Measurements from ENCODE around the gene CRISPLD2.
A peak's percentile ranks its signal among the peaks of the same experiment; 100 is the strongest.

The CRISPLD2 gene

GRCh38 chr16:84821728-84822689, 2.2 kb downstream of the CRISPLD2 start:
- TF ChIP-seq GATA3 (IDR thresholded peaks at IDR 0.05; ENCODE audit: low read depth, low read length) = no peak
- TF ChIP-seq GATA2 (IDR thresholded peaks at IDR 0.05; ENCODE audit: low read depth, low read length) = no peak

DNA sequence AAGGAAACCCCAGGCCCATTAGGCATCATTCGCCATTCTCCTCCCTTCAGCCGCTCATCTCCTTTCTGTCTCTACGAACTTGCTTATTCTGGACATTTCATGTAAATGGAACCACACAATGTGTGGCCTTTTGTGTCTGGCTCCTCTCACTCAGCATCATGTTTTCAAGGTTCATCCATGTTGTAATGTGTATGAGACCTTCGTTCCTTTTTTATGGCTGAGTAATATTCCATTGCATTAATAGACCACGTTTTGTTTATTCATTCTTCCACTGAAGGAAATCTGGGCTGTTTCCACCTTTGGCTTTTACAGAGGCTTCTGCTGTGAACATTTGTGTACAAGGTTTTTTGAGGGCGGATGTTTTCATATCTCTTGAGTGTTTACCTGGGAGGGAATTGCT, 3.2 kb downstream of the CRISPLD2 start:
- TF ChIP-seq GATA2 (IDR thresholded peaks at IDR 0.05; ENCODE audit: low read depth, low read length) (no peak), GATA3 (IDR thresholded peaks at IDR 0.05; ENCODE audit: low read depth, low read length) (no peak)

DNA sequence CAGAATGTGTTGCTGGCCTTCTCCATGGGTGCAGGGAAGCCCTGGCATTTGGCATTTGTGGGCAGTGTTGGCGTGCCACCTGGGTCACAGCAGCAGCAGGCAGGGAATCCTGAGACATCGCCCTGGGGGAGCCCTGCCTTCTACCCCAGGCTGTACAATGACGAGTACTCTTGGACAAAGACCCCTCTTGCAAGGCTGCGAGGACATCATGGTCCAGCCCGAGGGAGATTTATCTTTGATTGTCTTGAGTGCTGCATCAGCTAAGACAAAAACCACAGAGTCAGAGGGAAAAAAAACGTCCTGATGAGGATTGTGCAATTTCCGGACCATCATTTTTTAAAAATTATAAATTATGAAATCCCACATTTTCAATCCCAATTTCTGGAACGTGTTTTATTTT, 3.7 kb downstream of the CRISPLD2 start:
- no peak for TF ChIP-seq GATA3 (IDR thresholded peaks at IDR 0.05; ENCODE audit: low read depth, low read length)
- TF ChIP-seq GATA2 (IDR thresholded peaks at IDR 0.05; ENCODE audit: low read depth, low read length) = no peak

GRCh38 chr16:84823926-84824325, 4.1 kb downstream of the CRISPLD2 start:
- TF ChIP-seq GATA3 (IDR thresholded peaks at IDR 0.05; ENCODE audit: low read depth, low read length) (no peak), GATA2 (IDR thresholded peaks at IDR 0.05; ENCODE audit: low read depth, low read length) (no peak)

- TF ChIP-seq GATA3 (IDR thresholded peaks at IDR 0.05; ENCODE audit: low read depth, low read length) = no peak
- no peak for TF ChIP-seq GATA2 (IDR thresholded peaks at IDR 0.05; ENCODE audit: low read depth, low read length)
Observed at GRCh38 chr16:84825896-84826557, 6.2 kb downstream of the CRISPLD2 start.

- TF ChIP-seq GATA2 (IDR thresholded peaks at IDR 0.05; ENCODE audit: low read depth, low read length) (0 out of 2 replicates have a peak, but pooled peaks have one; percentile 21), GATA3 (IDR thresholded peaks at IDR 0.05; ENCODE audit: low read depth, low read length) (no peak)
Observed at GRCh38 chr16:84826558-84826941, 6.8 kb downstream of the CRISPLD2 start.

- TF ChIP-seq GATA2 (IDR thresholded peaks at IDR 0.05; ENCODE audit: low read depth, low read length) (no peak), GATA3 (IDR thresholded peaks at IDR 0.05; ENCODE audit: low read depth, low read length) (no peak)
Observed at GRCh38 chr16:84827131-84827574, 7.4 kb downstream of the CRISPLD2 start.

- TF ChIP-seq GATA2 (IDR thresholded peaks at IDR 0.05; ENCODE audit: low read depth, low read length) (no peak), GATA3 (IDR thresholded peaks at IDR 0.05; ENCODE audit: low read depth, low read length) (no peak)
Observed at GRCh38 chr16:84827897-84828296, 8.1 kb downstream of the CRISPLD2 start.

DNA sequence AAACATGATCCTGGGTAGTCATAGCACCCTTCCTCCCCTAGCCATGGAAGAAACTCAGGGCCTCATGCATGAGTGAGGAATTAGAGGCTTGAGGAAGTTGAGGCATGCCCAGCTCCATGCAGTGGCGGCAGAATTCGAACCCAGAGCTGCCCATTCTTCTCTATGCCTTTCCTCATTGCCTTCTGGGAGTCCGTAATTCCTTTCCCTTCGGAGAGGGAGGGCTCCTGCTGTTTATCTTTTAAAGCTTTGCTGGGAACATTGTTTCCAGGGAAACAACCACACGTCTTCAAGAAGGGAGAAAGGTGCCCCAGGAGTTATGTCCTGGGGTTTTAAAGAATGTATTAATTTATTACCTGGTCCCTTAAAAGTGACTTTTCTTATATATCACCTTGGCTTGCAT, 8.5 kb downstream of the CRISPLD2 start:
- TF ChIP-seq GATA3 (IDR thresholded peaks at IDR 0.05; ENCODE audit: low read depth, low read length) (no peak), GATA2 (IDR thresholded peaks at IDR 0.05; ENCODE audit: low read depth, low read length) (no peak)

- no peak for TF ChIP-seq GATA3 (IDR thresholded peaks at IDR 0.05; ENCODE audit: low read depth, low read length)
- TF ChIP-seq GATA2 (IDR thresholded peaks at IDR 0.05; ENCODE audit: low read depth, low read length) = no peak
Observed at GRCh38 chr16:84829168-84829965, 9.6 kb downstream of the CRISPLD2 start.

DNA sequence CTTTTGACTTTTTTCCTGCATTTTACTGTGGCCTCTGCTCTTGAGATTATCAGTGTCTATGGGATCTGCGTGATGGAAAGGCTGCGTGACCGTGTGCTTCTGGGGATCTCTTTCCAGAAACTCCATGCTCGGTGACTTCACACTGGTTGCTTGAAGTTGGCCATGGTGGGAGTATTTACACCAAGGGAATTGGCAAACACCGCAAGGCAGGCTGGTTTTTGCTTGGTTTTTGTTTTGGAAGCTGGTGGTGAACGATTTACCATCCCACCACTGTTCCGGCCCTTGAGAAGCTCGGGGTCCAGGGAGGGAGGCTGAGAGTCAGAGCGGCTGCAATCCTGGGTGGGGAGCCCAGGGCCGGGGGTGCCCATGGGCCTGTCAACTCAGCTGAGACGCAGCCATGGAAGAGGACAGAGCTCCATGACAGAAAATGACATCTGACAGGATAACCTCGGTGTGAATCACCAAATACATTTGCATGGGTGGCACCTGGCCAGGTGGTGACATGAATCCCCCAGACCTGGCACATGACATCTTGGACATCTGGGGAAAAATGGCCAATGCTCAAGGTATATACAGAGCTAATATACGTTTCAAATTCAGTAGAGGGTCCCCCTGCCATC, 11.1 kb downstream of the CRISPLD2 start:
- TF ChIP-seq GATA2 (IDR thresholded peaks at IDR 0.05; ENCODE audit: low read depth, low read length) = no peak
- TF ChIP-seq GATA3 (IDR thresholded peaks at IDR 0.05; ENCODE audit: low read depth, low read length) = no peak

DNA sequence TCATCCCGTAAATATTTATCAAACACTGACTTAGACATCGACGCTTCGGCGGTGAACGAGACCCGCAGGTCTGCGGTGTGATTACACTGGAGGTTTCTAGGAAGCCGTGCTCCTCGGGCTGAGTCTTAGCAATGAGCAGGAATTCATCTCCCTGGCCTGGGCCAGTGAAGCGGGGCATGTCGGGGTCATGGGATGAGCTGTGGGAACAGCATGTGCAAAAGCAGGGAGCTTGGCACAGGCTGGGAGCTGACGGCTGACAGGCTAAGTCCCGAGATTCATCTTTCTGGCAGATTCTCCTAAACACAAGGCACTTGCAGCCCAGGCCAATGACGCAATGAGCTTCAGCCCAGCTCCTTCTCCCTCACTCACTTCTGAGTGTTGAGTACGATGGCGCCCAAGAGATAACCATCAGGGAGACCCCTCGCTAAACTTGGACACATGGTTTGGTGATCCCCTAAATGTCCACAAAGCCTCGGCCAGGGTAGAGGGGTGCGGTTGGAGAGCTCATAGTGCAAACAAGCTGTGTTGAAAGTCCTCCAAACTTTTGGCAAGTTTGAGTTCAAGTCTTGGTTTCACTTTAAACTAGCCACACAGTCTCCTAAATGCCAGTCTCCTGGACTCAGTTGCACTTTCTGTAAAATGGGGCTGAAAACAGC, 12.8 kb downstream of the CRISPLD2 start:
- no peak for TF ChIP-seq GATA2 (IDR thresholded peaks at IDR 0.05; ENCODE audit: low read depth, low read length)
- TF ChIP-seq GATA3 (IDR thresholded peaks at IDR 0.05; ENCODE audit: low read depth, low read length) = no peak

DNA sequence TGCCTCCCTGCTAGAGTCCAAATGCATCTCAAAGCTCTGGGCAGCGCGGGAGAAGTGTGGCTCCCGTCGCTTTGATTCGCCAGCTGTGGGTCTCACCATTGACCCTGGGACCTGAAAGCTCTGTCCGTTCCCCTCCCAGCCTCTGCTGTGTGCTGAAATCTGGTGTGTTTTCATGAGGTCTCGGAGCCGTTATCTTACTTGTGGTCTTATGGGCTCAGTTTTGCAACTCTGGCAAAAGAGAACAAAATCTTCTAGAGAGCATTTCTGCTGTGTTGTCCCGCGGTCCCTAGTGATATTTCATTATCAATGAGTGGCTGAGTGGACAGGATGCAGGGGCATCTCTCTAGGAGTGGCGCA, 13.3 kb downstream of the CRISPLD2 start:
- TF ChIP-seq GATA2 (IDR thresholded peaks at IDR 0.05; ENCODE audit: low read depth, low read length) (no peak), GATA3 (IDR thresholded peaks at IDR 0.05; ENCODE audit: low read depth, low read length) (no peak)
